Retina (tissue), 1 donor: ENCODE measurements around the gene EFR3B.
"Not testable (repeated sequence)": the region's sequence is repeated elsewhere in the genome, so short reads cannot be mapped to it uniquely, and the experiment has no call there.

Experiments
- DNase-seq: peaks from one replicate; pipeline ENCODE4 v3.0.0-alpha.2; 2016

Gene EFR3B, protein sequence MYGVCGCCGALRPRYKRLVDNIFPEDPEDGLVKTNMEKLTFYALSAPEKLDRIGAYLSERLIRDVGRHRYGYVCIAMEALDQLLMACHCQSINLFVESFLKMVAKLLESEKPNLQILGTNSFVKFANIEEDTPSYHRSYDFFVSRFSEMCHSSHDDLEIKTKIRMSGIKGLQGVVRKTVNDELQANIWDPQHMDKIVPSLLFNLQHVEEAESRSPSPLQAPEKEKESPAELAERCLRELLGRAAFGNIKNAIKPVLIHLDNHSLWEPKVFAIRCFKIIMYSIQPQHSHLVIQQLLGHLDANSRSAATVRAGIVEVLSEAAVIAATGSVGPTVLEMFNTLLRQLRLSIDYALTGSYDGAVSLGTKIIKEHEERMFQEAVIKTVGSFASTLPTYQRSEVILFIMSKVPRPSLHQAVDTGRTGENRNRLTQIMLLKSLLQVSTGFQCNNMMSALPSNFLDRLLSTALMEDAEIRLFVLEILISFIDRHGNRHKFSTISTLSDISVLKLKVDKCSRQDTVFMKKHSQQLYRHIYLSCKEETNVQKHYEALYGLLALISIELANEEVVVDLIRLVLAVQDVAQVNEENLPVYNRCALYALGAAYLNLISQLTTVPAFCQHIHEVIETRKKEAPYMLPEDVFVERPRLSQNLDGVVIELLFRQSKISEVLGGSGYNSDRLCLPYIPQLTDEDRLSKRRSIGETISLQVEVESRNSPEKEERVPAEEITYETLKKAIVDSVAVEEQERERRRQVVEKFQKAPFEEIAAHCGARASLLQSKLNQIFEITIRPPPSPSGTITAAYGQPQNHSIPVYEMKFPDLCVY

DNA sequence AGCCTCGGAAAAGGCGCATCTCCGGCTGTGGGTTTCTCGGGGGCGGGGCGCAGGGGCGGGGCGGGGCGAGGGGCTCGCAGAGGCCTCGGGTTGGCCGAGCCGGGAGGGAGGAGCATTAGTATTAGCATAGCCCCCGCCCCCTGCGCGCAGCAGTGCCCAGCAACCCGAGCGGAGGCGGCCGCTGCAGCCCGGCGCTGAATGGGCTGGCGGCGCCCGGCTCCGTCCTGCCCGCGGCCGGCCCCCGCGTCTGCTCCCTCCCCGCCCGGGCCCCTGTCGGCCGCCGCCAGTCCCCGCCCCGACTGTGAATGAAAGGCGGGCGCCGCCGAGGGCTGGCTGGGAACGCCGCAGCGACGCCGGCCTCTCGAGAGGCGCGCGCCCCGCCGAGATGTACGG is at the start of gene EFR3B:
EFR3B (plus strand) TSS at position 149 of the 393 bp plus-strand sequence; CDS start at position 386, 237 bp downstream.
- peak; percentile 88 for DNase-seq

DNA sequence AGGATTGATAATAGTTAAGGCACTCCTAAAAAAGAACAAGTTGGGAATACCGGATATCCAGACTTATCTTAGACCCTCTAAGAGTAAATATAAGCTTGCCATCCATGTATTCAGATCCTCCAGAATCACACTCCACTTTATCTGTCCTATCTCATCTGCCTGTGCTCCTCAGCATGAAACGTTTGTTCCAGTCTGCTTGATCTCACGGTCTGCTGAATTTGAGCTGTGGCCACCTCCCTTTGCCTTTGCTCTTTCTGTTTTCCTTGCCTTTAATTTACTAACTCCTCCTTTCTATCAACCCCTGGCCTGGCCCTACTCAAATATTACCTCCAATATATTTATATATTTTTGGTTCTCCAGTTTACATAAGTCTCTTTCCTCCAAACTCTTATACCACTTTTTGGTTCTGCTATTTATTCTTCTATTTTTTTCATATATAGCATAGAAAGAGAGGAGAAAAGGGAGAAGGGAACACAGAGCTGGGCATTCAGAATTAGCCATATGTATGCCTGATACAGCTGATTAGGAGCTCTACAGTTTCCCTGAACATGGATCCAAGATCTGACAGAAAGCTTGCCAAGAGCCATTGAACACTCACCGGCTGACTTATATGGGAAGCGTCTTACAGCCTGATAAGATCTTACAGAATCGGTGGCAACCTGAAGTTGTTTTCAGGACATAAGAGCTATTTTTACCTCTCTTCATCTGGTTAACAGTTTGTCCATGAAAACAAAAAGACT is 48.3 kb upstream of the EFR3B start:
- no peak for DNase-seq

DNA sequence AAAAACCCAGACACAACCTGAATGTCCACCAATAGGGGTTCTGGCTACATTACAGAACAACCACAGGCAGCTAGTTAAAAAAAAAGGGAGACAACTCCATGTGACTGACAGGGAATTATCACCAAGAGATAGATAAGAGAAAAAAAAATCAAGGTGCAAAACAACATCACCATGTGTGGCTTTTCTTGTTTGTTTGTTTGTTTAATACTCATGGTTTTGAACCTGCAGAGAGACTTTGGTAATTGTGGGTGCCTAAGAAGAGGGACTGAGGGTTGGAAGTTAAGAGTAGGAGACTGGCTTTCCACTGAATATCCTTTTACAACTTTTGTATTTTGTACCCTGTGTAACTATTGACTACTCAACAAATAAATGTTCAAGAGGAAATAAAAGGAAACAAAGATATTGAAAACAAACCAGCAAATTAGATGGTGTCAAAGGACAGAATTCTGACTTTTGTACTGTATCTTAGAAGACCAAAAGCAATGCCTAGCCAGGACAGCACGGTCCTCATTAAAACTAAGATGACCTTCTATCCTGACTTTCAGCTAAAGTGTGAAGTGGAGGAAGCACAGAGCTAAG is 47.6 kb upstream of the EFR3B start:
- no peak for DNase-seq

DNA sequence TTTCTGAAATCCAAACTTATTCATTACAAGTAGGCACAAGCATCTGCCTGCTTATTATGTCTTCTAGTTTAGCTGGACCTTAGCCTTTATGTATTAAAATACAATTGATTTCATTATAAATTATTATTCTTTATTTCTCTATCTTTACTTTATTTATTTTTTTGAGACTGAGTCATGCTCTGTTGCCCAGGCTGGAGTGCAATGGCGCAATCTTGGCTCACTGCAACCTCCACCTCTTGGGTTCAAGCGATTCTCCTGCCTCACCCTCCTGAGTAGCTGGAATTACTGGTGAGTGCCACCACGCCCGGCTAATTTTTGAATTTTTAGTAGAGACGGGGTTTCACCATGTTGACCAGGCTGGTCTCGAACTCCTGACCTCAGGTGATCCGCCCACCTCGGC is 42.8 kb upstream of the EFR3B start:
- DNase-seq: not testable (repeated sequence)

DNA sequence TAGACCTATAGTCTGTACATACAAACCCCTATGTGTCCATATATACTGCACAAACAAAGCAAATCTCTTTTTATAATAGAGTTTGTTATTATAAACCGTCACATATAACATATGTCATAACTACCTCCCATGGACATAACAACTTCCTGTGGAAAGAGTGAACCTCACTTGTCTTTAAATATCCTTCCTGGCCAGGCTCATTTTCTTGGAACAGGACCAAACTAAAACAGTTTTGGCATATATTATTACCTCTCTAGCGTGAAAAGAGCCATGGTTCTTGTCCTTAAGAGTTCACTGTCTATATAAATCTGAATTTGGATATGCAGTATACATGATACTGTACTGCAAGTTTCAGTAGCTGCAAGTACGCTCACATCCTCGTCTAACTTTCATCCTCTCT is 41.8 kb upstream of the EFR3B start:
- DNase-seq: no peak

DNA sequence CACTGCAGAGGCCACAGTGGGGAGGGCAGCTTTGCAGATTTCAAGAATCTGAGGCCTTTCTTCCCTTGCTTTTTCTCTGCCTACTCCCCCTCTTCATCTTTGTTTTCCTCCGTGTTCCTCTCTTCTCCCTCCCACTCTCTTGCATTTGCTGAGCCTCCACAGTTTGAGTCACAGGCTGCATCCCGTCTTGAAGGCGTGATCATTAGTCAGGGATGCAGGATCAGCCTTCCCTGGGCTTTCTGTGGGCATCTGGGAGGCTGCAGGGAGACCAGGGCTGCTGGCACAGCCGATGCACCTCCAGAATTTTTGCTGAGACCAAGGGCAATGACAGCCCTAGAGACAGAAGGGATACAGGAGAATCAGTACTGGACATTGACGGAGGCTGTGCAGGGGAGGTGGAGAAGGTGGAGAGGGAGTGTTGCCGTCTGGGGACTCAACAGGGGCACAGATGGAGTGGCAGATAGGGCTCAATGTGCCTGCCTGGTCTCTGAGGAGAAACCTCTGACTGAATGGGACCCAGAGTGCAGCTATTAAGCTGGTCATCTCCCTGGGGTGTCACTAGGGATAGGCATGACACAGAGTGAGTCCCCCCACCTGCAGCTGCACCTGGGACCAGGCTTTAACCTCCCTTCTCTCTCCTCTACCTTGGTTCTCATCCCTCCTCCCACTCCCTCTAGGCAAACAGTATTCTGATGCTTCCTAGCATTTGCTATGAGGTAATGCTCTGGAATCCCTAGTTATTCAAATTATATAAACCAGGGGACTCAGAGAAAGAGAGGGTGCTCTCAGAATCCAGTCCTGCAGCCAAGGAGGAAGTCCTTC is 41.2 kb upstream of the EFR3B start:
- no peak for DNase-seq

DNA sequence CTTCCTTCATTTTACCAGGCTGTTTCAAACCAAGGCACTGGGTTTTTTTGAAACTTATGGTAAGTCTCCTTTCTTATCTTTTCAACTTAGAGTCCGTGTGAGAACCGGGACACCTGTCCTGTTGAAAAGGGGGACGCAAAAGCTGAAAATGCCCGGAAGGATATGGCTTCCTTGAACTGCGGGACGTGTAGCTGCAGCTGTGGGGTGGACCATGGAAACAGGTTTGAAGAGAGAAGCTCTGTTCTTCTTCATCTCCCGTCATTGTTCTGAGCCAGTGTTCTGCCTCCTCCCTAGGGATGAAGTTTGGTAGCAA is 40.6 kb upstream of the EFR3B start:
- DNase-seq: no peak

DNA sequence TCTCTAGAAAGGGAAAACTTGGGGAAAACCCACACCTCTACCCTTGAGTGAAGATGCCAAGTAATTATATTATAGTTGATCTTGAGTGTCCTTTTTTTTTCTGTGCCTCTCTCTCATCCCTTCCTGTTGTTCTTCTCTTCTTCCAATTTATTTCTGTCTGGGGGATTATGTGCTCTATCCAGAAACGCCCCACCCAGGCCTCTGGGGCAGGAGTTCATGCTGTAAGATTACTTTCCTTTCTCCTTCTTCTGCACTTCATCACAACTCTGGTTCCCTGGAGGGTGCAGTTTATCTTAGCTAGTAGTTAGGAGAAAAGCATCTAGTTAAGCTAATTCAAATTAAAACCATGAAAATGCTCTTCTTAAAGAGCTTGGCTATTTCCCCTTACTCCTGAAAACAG is 39.8 kb upstream of the EFR3B start:
- DNase-seq: no peak

DNA sequence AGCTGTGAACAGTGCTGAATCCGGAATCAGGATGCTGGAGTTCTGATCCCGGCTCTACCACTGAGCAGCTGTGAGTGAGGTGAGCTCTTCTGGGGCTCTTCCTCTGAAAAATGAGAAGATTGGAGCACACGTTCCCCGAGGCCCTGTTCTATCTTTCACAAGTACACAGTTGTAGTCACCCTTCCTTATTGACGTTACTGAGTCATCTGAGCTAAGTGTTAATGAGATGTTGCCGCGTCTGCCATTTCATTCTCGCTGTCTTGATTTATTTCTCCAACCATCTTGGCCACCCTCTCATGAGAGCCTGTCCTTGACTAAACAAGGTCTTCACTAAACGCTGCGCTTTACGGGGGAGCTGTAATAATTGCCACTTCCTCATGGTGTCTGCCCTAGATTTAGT is 31.9 kb upstream of the EFR3B start:
- DNase-seq: no peak

DNA sequence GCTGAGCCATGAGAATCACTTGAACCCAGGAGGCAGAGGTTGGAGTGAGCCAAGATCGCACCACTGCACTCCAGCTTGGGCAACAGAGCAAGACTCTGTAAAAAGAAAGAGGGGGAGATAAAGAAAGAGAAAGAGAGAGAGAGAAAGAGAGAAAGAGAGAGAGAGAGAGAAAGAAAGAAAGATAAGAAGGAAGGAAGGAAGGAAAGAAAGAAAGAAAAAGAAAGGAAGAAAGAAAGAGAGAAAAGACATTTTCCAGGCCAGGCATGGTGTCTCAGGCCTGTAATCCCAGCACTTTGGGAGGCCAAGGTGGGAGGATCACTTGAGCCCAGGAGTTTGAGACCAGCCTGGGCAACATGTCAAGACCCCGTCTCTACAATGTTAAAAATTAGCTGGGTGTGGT is 30.5 kb upstream of the EFR3B start:
- not testable (repeated sequence) for DNase-seq

DNA sequence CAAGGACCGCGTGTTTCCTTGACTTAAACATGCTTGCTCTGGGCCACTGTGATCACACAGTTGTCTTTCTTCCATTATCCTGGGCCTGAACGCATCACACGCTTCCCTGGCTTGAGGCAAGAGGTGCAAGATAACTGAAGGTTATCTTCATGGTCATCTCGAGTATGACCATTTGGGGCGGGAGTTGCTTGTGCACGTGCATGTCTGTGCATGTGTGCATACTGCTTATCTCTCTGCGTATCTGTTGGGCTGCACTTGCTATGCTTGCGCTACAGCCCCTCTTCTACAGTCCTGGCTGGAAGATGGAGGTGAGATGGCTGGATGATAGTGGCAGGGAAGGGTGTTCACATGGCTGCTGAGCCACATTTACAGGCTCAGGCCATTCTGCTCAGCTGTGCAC is 27.2 kb upstream of the EFR3B start:
- no peak for DNase-seq

DNA sequence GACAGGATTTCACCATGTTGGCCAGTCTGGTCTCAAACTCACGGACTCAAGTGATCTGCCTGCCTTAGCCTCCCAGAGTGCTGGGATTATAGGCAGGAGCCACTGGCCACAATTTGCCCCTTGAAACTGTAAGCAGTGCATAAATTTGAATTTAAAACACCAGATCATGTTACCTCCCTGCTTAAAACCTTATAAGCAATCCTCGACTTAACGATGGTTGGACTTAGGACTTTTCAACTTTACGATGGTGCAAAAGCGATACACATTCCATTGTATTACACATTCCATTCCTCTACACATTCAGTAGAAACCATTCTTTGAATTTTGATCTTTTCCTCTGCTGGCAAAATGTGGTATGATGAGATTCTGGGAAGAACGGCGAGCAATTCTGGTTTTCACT is 23.2 kb upstream of the EFR3B start:
- DNase-seq: no peak

DNA sequence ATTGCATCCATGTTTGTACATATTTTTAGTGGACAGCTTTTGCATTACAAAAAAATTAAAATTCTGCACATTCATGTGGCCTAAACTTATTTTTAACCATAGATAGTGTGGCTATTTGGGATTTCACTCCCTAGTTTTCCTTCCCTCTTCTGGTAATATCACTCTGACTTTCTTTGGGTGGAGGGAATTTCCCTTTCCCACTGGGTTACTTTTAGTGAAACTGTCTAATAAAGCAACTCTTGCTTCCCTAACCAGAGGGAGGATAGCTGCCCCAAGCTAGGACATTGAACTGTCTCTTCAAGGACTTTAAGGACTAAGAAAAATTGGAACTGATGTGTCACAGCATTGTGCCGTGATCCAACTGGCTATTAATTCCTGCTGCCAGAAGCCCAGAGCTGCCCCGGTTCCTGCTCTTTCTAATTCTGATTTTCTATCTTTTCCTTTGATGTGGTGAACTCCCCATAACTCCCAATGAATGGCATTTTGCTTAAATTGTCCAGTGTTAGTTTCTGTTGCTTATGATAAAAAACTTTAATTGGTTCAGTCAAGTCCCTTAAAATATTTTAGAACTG is 20.0 kb upstream of the EFR3B start:
- no peak for DNase-seq

DNA sequence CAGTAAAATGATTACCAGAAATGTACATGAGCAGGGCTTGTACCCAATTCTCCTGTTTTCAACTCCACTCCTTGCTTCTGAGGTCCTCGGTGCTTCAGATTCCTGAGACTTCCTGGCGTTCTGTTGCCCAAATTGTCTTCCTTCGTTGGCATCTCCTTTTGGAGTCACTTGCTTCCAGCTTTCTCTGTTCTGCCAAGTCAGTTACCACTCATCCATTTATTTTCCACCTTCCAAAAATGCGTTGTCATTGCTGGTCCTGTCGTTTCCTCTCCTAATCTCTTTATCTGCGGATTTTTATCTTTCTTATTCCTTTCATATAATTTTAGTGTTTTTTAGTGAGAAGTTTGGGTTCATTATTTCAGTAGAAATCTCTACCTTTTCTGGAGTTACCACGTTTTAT is 18.5 kb upstream of the EFR3B start:
- DNase-seq: no peak

DNA sequence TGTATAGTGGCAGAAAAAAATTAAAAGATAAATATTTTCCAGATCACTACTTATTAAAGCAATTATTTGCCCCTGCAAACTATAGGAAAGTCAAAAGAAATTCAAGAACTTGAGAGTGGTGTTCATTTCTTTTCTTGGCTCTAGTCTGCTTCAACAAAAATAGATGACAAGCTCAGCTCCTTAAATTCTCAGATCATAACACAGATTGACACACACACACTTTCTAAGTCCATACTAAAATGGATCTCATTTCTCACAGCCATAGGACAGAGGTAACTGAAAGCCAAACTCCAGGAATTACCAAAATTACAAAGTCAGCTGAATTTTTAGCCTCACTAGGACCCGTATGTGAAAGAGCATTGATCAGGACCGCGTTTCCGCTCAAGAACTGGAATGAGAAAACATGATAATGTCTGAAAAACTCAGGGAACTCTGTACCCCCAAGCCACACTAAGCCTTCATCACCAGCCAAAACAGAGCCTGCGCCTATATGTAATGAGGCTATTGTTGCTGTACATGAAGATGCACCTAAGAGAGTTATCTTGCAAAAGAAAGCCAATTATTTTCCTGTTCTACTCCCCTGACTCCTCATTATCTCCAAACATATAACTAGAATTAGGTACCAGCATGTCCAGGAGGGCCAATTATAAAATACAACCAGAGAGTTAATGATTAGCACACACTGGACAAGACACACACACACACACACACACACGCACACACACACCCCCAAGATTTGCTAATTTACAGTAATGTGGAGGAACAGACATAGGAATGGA is 16.5 kb upstream of the EFR3B start:
- peak; percentile 40 for DNase-seq

DNA sequence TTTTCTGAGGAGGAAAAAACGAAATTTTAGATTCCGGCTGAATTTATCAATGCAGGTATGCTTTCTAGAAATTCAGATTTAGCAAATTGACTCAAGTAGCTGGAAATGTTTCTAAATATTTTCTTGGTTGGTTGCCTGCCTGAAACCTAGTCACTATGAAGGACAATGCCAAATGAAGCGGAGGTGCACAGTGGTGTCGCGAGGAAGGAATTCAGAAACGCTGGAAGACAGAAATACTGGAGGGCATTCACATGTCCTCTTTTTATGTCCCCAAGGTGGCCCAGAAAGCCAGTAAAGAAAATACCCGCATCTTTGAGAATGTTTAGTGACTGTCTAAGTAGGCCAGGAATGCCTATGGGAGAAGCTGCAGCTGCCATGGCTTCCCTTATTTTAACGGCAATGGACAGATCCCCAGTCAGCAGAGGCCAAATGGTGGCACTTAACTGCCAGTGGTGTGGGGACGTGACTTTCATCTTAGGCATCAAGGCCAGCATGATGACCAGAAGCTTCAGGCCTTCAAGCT is 15.8 kb upstream of the EFR3B start:
- peak; percentile 51 for DNase-seq

DNA sequence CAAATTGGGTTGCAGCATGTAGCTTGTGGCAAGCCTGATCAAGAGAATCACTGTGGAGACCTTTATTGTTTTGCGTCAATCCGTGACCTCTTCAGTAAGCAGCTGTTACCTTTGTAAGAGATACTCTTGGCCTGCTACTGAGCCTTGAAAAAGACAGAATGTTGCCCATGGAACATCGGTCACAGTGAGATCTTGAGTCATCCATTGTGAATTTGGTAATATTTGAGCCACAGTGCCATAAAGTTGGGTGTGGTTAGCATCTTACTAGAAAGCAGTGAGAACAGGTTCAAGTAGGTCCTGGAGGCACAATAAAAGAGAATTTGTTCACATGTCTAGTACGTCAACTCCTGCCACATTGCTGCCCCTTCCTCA is 12.7 kb upstream of the EFR3B start:
- DNase-seq: no peak

DNA sequence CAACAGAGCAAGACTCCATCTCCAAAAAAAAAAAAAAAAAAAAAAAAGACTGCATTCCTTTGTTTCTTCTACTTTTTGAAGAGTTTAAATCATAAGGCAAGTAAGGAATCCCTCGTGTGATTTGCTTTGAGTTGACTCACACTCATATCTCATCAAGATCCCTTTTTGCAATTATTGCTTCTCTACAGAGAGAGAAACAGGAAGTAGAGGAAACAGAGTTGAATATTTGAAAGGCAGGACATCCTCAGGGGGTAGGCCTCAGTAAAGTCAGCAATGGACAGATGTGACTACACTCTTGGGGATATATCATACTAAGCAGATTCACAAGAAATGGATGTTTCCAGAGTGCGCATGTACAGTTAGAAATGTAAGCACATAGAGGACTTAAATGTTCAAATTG is 11.2 kb upstream of the EFR3B start:
- no peak for DNase-seq

DNA sequence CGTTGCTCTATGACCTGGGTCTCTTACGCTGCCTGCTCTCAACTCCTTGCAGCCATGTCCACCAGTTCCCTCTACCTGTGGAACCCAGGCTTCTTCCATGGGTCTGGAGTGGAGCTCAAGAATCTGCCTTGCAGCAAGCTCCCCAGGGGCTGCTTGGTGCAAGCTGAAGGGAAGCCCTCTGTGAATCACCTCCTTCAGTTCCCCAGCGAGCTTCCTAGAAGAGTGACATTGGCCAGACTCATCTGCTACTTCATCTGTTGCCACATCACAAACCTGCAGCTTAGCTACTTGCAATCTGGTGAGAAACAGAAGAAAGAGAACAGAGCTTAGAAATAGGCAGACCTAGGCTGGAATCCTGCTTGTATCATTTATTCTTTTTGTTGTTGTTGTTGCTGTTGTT is 9.8 kb upstream of the EFR3B start:
- no peak for DNase-seq

DNA sequence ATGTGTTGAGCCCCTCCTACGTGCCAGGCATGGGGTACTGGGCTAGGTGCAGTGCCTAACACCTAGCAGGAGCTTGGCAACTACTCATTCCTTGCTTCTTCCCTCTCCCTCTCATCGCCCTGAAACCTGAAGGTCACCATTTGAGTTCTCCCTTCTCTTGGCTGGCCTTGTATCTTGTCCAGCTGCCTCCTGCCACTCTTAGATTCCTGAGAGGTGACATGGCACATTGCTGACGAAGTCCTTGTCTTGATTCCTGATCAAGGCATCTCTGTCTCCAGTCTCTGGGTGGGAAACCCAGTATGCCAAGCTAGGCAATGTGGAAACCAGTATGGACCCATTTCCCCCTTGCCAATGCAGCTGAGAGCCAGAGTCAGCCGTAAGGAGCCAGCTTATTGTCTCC is 9.0 kb upstream of the EFR3B start:
- DNase-seq: no peak

DNA sequence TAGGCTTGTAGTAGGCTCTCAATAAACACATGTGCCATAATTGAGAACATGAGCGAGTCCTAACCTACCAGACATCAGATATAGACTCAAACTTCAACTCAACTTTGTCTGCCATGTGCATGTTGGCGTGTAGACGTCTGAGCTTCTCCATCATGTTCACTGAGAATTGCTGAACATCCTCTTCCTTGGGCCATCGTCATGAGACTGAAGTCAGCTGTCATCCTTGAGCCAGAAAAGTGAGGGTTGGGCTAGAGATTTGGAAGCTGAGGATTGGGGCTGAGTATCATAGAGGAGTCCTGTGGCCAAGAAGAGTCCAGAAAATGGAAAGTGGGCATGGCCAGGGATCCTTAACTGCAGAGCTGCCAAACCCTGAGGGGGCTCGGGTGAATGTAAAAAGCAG is 7.8 kb upstream of the EFR3B start:
- DNase-seq: no peak
